ENCODE data around the gene KISS1R.
A peak's percentile ranks its signal among the peaks of the same experiment; 100 is the strongest.
"Not testable (repeated sequence)": the region's sequence is repeated elsewhere in the genome, so short reads cannot be mapped to it uniquely, and the experiment has no call there.

Gene KISS1R

GRCh38 chr19:917323-918151 is at the start of gene KISS1R:
Gene KISS1R (plus strand): TSS chr19:917333. CDS start chr19:917503, 170 bp downstream.
- DNase-seq (ENCODE audit: low read depth) = no peak

- DNase-seq (ENCODE audit: low read depth) = peak; percentile 32
Measured at GRCh38 chr19:867855-868457, 49.2 kb upstream of the KISS1R start.

- peak; percentile 39 for DNase-seq (ENCODE audit: low read depth)
Measured at GRCh38 chr19:868458-869244, 48.5 kb upstream of the KISS1R start.

GRCh38 chr19:869245-870177 is 47.6 kb upstream of the KISS1R start:
- peak; percentile 96 for DNase-seq (ENCODE audit: low read depth)

GRCh38 chr19:870314-870713 is 46.8 kb upstream of the KISS1R start:
- DNase-seq (ENCODE audit: low read depth) = no peak

GRCh38 chr19:870963-871401 is 46.2 kb upstream of the KISS1R start:
- DNase-seq (ENCODE audit: low read depth) = no peak

- no peak for DNase-seq (ENCODE audit: low read depth)
Measured at GRCh38 chr19:871446-872265, 45.5 kb upstream of the KISS1R start.

- peak; percentile 72 for DNase-seq (ENCODE audit: low read depth)
Measured at GRCh38 chr19:872266-872951, 44.7 kb upstream of the KISS1R start.

- DNase-seq (ENCODE audit: low read depth) = no peak
Measured at GRCh38 chr19:873084-873483, 44.0 kb upstream of the KISS1R start.

- no peak for DNase-seq (ENCODE audit: low read depth)
Measured at GRCh38 chr19:873561-874041, 43.5 kb upstream of the KISS1R start.

- DNase-seq (ENCODE audit: low read depth) = no peak
Measured at GRCh38 chr19:875265-875879, 41.8 kb upstream of the KISS1R start.

GRCh38 chr19:876089-876488 is 41.0 kb upstream of the KISS1R start:
- no peak for DNase-seq (ENCODE audit: low read depth)

- DNase-seq (ENCODE audit: low read depth) = no peak
Measured at GRCh38 chr19:876780-877314, 40.3 kb upstream of the KISS1R start.

GRCh38 chr19:877992-878660 is 39.0 kb upstream of the KISS1R start:
- DNase-seq (ENCODE audit: low read depth) = not testable (repeated sequence)

GRCh38 chr19:878751-879561 is 38.2 kb upstream of the KISS1R start:
- not testable (repeated sequence) for DNase-seq (ENCODE audit: low read depth)

- no peak for DNase-seq (ENCODE audit: low read depth)
Measured at GRCh38 chr19:879711-880438, 37.3 kb upstream of the KISS1R start.

Measured in fibroblast of gingiva (primary cell).